GM12864 (cell line): ENCODE data around the gene SLC43A3.

ENCODE experiments used
- DNase-seq: peaks from one replicate; pipeline ENCODE4 v3.0.0-alpha.2; 2011; ENCODE audit warnings: low read depth
- H3K4me3 ChIP-seq: 2 replicates; pipeline ENCODE4 v1.5.1; 2011; ENCODE audit warnings: mild to moderate bottlenecking, low read depth, low read length, control low read depth
- CTCF ChIP-seq: IDR thresholded peaks from 2 replicates; pipeline ENCODE4 v1.5.1; 2011; ENCODE audit warnings: low read depth, mild to moderate bottlenecking, moderate library complexity, low read length, control low read depth, inconsistent platforms; ENCODE audit errors: missing control alignments

SLC43A3 gene

DNA sequence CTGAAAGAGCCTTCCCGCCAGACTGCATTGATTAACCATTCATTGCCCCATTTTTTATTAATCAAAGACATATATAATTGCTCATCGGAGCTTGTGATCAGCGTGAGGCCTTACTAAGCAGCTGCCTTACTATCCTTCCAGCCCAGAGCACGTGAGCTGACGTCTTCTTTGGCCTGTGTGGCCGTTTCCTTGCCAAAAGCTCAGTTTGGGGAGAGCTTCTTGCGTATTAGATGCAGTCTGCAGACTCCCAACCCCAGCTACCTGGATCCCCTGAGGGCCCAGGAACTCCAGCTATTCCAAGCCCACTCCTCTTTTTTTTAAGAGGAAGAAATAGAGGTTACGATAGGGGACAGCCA is 784 bp upstream of the SLC43A3 start:
- DNase-seq: no peak
- no peak overlapping the region for H3K4me3 ChIP-seq
- TF ChIP-seq CTCF: no peak

GRCh38 chr11:57426439-57426928 is 437 bp downstream of the SLC43A3 start:
- peak overlapping the region; percentile 85 for H3K4me3 ChIP-seq
- no peak for DNase-seq
- no peak for TF ChIP-seq CTCF

DNA sequence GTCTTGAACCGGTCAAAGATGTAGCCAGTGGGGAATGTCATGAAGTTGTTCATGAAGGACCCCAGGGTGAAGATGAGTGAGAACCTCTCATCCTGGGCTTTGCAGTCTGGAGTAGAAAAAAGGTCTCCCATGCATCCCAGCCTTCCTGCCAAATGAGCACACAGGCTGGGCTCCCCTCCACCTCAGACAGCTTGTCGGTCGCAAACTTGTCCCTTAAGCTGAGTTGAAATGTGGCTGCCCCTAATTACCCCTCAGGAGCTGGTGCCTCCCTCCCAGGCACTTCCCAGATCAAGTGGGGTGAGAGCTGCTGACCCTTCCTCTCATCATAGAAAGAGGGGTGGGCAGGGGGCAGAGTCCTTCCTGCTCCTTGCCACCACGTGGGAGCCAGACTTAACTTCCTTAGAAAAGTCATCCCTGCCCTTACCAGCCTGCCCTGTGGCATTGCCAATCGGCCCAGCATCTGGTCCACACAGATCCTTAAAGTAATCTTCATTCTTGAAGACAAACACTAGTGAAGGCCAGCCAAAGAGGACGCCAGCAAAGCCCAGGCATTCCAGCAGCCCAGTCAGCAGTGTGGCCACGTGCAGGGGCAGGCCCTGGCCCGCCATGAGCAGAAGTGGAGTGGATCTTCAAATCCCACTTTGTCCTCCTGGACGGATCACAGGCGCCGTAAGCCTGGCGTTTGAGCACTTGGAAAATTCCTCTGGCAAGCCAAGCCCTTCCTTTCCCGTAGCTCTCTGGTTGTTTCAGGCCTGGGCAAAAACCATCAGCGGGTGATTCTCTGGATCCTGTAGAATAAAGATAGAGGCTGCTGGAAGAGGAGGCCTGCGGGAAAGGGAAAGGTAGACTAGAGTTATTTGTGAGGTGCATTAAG is 1.1 kb downstream of the SLC43A3 start:
- H3K4me3 ChIP-seq: peak overlapping the region; percentile 85
- no peak for DNase-seq
- no peak for TF ChIP-seq CTCF

DNA sequence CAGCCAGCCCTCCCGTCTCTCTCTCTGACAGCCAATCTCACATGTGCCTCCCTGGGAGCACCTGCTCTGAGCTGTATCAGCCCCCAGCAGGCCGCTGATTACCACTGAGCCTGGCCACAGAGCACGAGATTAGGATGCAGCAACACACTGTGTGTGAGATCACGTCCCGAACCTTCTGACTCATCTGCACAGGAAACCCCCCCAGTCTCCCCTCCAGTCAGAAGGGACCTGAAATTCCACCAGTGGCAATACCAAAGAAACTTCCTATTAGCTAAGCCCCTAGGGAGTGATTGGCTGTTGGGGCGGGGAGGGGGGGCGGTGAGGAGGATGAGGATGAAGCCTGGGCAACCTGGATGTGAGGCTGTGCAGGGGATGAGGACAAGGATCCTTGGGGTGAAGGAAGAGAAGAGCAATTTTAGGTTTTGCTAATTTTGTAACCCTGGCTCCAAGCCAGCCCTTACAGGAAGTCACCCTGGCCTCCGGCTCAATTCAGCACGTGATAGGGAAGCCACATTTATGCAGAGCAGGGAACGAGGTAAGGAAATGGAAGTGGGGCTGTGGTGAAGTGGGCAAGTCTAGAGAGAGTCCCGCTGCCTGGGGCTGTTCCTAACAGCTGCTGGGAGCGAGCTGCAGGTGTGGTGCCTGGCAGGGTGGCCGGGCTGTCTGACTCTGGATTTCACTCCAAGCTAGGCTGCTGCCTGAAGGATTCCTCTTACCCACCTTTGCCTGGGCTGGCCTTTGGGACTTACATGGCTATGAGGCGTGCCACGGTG is 1.9 kb downstream of the SLC43A3 start:
- peak; percentile 93 for DNase-seq
- H3K4me3 ChIP-seq: peak overlapping the region; percentile 85
- TF ChIP-seq CTCF: no peak

DNA sequence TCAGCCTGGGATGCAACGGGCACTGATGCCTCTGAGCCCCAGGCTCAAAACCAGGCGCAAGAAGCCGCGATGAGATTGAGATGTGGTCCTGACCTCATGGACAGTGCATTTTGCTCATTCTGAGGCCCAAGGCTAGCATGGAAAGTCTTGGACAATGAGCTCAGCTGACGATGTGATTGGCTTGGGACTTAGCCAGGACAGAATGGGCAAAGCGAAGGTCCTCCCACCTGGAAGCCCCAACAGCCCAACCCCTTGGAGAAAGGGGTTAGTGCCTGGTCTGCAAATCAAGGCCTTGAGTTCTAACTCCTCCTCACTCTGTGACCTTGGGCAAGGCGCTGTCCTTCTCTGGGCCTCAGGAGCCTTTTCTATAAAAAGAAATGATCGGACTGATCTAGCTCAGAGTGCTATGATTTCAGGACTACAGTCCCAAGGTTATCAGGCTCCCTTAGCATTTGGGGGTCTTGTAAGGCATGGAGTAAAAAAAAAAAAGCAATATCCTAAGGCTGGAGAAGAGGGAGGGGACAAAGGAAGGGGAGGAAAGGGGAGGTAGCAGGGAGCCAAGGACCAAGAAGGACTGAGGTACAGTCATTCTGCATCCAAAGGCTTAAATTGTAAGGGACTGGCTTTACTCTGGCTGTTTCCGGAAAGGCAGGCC is 2.7 kb downstream of the SLC43A3 start:
- no peak for DNase-seq
- peak overlapping the region; percentile 85 for H3K4me3 ChIP-seq
- no peak for TF ChIP-seq CTCF

DNA sequence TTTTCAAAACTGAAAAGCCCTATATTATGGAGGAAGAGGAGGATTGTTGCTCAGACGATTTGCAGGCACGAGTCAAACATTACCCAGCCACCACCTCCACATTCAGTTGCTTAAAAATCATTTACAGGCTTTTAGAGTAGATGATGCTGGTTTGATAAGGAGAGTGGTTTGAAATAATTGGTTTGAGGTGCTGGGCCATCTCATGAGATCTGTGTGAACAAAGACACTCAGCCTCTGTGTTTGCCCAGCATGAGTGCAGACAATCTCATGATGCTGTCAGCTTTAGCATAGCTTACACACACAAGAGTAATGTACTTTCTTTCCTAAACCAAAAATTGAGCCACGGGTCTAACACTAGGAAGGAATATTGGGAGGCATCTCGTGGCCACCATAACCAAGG is 4.3 kb downstream of the SLC43A3 start:
- DNase-seq: no peak
- no peak for TF ChIP-seq CTCF
- no peak overlapping the region for H3K4me3 ChIP-seq
